ENCODE results near the gene PALMD. TPM values are rescaled to one million over a fixed set of nuclear protein-coding genes. Genes with fewer than 3 reads are reported as not detected.

Gene PALMD
- total and polyA plus RNA-seq, 2 of the 8 experiments (the other 6 are each of a cell fraction or from before 2014, with no cell fraction given), result not detected

DNA sequence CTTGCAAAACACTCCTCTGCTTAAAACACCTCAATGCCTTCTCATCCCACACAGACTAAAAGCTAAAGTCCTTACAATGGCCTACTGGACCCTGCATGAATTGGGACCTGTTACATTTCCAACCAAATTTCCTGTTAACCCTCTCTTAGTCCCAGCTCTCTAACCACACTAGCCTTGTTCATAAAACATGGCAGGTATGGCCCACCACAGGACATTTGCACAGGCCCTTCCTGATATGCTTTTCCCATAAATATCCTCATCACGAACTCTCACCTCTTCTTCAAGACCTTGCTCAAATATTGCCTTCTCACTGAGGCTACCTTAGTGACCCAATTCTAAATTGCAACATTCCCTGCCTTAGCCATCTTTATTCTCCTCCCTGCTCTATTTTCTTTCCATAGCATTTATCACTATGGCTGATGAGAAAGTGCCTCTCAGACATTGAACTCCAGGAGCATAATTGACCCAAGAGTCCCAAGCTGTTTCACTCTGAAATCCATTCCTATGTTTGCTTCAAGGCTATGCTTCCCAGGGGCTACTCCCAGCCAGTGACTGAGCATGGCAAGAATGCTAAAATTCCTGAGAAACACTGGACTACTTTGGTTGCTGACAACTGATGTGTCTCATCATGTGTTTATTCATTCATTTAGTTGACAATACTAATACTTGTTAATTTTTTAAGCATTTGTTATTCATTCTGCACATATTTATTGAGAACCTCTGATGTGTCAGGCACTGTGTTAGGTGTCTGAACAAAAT lies 2.7 kb upstream of the PALMD start:
- H4K20me1 ChIP-seq (replicated peaks in 1 of 2; ENCODE audit: control insufficient read depth in 1 of 2, insufficient read depth in 2 of 2, low read length in 2 of 2), result no peaks in the 10 kb centered on the region
- DNase-seq (ENCODE audit: low read depth in 1 of 2, low spot score in 2 of 2) (no peak), FAIRE-seq (no peak)
- POLR2A ChIA-PET (ENCODE audit: partially characterized antibody), result no interaction called here
- H2AFZ ChIP-seq (ENCODE audit: low read length), result no peak overlapping the region
- H2BK15ac ChIP-seq (ENCODE audit: low read length), result no peak overlapping the region
- no peak overlapping the region for H2BK12ac ChIP-seq (ENCODE audit: low read depth, low read length)
- WGBS, 2 experiments (ENCODE audit: extremely low coverage in 1 of 2, insufficient coverage in 1 of 2, insufficient read length in 1 of 2, insufficient replicate concordance in 2 of 2, low coverage in 1 of 2, low lambda C conversion rate in 2 of 2, missing lambda C conversion rate in 1 of 2), result 88% methylated on average over 1 of the region's 1 CpG; no CpG with 5 or more reads in 1 of the 2 experiments
- no peaks in the 10 kb centered on the region for H3K9me3 ChIP-seq (ENCODE audit: insufficient read depth in 2 of 2, low read depth in 1 of 2, low read length in 1 of 2)
- H3K36me3 ChIP-seq (ENCODE audit: control insufficient read depth in 2 of 4, insufficient read depth in 4 of 4, low read length in 3 of 4), result no peaks in the 10 kb centered on the region
- no peak overlapping the region for H3K4me3 ChIP-seq (ENCODE audit: extremely low read depth in 1 of 4, insufficient read depth in 2 of 4, low read depth in 3 of 4, low read length in 4 of 4)
- H3K4me2 ChIP-seq (ENCODE audit: insufficient read depth in 1 of 2, low read depth in 2 of 2, low read length in 2 of 2), result no peak overlapping the region
- H3K27ac ChIP-seq (ENCODE audit: low read depth, low read length), result no peak overlapping the region
- no peak overlapping the region for H2BK5ac ChIP-seq (ENCODE audit: low read depth, low read length)
- CTCF ChIA-PET (ENCODE audit: partially characterized antibody), result no interaction called here
- no peak overlapping the region for H3K14ac ChIP-seq (ENCODE audit: insufficient read length)
- H3K23ac ChIP-seq (ENCODE audit: insufficient read length), result no peak overlapping the region
- no peaks in the 10 kb centered on the region for H3K23me2 ChIP-seq (ENCODE audit: low read depth, low read length)
- no peak overlapping the region for H2AK5ac ChIP-seq (ENCODE audit: low read depth, low read length)
- peaks cover 5 to 12% (median 10%) of the 10 kb centered on the region in 4 experiments; a peak in 6 of 7 replicates for H3K4me1 ChIP-seq (replicated peaks in 1 of 4; ENCODE audit: control insufficient read depth in 3 of 4, insufficient read depth in 4 of 4, low read length in 3 of 4)
- H2BK120ac ChIP-seq (replicated peaks; ENCODE audit: low read depth, low read length), result no peak overlapping the region
- H3K27me3 ChIP-seq (replicated peaks in 1 of 4; ENCODE audit: control insufficient read depth in 3 of 4, extremely low read depth in 1 of 4, insufficient read depth in 3 of 4, low read length in 3 of 4), result no peaks in the 10 kb centered on the region
- H4K5ac ChIP-seq (ENCODE audit: insufficient read length, low read depth, low read length), result no peak overlapping the region
- no peak overlapping the region for H3K18ac ChIP-seq (ENCODE audit: extremely low read depth, low read length)
- no peak overlapping the region for H3K56ac ChIP-seq (replicated peaks; ENCODE audit: insufficient read length, low read depth, low read length)
- no peak overlapping the region for H4K8ac ChIP-seq (ENCODE audit: extremely low read depth, insufficient read depth, low read length)
- H2BK20ac ChIP-seq (ENCODE audit: low read length), result no peak overlapping the region
- H3K79me1 ChIP-seq (ENCODE audit: low read depth, low read length), result no peaks in the 10 kb centered on the region
- H3K4ac ChIP-seq (replicated peaks; ENCODE audit: insufficient read length, low read depth, low read length), result no peak overlapping the region
- H3K79me2 ChIP-seq (ENCODE audit: control insufficient read depth in 1 of 2, insufficient read depth in 2 of 2, low read length in 2 of 2), result no peaks in the 10 kb centered on the region
- no peak overlapping the region for H3K9ac ChIP-seq (replicated peaks in 1 of 4; ENCODE audit: extremely low read depth in 1 of 4, low read depth in 3 of 4, low read length in 3 of 4)
- H4K91ac ChIP-seq (replicated peaks; ENCODE audit: insufficient read length, low read length), result no peak overlapping the region
- no peak for TF ChIP-seq TCF12 (IDR thresholded peaks at IDR 0.05; ENCODE audit: low read depth, low read length)
- TF ChIP-seq TAF7 (optimal IDR thresholded peaks at IDR 0.05; ENCODE audit: borderline replicate concordance, low read depth, low read length), result no peak
- no peak for TF ChIP-seq SRF (IDR thresholded peaks at IDR 0.05; ENCODE audit: low read depth, low read length)
- TF ChIP-seq GTF2F1 (IDR thresholded peaks at IDR 0.05; ENCODE audit: borderline replicate concordance, low read depth, low read length), result no peak
- TF ChIP-seq BACH1 (IDR thresholded peaks at IDR 0.05; ENCODE audit: low read length), result no peak
